Airway epithelial cell (primary cell): ENCODE measurements around the gene VASP. TPM values are rescaled to one million over a fixed set of nuclear protein-coding genes. Genes with fewer than 3 reads are reported as not detected.

Source experiments
- total RNA-seq: library from RNA; depleted of rRNA; stranded (reverse); fragments of >200 nt; gene quantifications from 2 replicates; pipeline ENCODE4 v1.2.3, GENCODE V29; 2015

VASP gene
- 130 and 137 TPM in 2 replicates for total RNA-seq

DNA sequence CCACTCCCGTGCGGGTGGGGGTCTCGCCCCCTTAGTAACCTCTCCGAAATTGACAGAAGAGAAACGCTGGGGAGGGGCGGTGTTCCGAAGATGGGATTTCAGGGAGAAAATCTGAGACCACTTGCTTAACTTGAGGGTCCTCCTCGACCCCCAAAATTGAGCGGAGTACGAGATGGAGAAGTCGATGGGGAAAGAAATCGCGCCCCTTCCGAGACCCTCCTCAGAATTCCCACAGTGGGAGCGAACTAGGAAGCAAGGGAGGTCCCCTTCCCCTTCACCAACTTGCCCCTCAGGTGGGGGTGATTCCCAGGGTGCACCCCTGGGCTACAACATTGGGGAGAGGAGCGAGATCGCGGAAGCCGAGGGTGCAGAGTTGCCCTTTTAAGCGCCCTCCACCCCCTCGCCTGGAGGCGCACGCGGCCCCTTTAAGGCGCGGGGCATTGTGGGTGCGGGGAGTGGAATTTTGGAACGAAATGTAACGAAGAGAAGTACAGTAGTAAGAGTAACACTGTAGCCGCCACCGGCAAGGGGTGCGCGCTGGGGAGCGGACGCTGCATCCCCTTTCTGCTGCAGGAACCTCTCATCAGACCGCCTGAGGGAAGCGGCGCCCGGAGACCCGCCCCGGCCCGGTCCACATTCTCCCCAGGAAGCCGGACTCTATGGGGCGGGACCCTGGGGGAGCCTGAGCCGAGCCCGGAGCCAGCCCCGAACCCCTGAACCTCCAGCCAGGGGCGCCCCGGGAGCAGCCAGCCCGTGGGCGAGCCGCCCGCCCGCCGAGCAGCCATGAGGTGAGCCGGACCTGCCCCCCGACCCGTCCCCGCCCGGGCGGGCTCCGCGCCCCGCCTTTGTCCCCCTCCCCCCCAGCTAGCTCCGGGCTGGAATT lies at the start of gene VASP:
Gene VASP (plus strand): TSS at position 491 of the 883 bp plus-strand sequence. CDS start 293 bp downstream, at position 784.

DNA sequence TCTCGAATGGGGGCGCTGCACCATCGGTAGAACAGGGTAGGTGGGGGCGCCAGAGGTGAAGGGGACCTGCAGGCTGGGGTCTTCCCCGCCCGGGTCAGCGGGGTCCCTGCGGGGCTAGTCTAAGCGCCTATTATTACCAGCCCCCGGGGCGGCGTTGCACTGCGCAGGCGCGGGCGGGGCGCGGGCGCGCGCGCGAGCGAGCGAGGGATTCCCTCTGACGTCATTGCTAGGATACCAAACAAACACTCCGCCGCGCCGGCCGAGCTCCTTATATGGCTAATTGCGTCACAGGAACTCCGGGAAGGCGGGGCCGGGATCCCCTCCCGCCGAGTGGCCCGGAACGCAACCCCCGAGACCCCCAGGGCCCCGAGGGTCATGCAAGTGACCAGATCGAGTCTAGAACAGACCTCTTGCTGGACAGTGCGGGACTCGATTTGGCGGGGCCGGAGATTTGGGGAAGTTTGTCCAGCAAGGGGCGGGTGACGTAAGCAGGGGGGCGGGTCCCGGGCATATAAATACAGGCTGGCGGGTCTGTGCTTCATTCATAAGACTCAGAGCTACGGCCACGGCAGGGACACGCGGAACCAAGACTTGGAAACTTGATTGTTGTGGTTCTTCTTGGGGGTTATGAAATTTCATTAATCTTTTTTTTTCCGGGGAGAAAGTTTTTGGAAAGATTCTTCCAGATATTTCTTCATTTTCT lies 39.7 kb upstream of the VASP start, which contains the start of gene FOSB:
Gene FOSB (plus strand): TSS at position 541 of the 703 bp plus-strand sequence. CDS start 591 bp downstream, outside the sequence.

DNA sequence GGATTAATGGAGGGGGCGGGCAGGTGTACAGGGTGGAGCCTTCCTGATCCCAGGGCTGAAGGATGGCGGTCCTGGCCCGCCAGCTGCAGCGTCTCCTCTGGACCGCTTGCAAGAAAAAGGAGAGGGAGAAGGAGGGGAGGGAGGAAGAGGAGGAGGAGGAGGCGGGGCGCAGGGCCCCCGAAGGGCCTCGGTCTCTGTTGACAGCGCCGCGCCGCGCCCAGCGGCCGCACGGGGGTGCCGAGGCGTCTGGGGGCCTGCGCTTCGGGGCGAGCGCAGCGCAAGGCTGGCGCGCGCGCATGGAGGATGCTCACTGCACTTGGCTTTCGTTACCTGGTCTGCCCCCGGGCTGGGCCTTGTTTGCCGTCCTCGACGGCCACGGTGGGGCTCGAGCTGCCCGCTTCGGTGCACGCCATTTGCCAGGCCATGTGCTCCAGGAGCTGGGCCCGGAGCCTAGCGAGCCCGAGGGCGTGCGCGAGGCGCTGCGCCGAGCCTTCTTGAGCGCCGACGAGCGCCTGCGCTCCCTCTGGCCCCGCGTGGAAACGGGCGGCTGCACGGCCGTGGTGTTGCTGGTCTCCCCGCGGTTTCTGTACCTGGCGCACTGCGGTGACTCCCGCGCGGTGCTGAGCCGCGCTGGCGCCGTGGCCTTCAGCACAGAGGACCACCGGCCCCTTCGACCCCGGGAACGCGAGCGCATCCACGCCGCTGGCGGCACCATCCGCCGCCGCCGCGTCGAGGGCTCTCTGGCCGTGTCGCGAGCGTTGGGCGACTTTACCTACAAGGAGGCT lies 8.7 kb upstream of the VASP start, which contains the start of gene PPM1N:
Gene PPM1N (plus strand): TSS at position 33 of the 785 bp plus-strand sequence. CDS start 30 bp downstream, at position 63.

Other genes with a start within 250 kb of the VASP start
- gene CKM, start 184.6 kb upstream of the VASP start, total RNA-seq: not detected in 2 replicates
- gene KLC3, start 166.7 kb upstream of the VASP start, total RNA-seq: 50.2 and 51.0 TPM in 2 replicates
- 22.2 and 24.0 TPM in 2 replicates for gene ERCC2, start 136.9 kb upstream of the VASP start, total RNA-seq
- 64.0 and 90.9 TPM in 2 replicates for gene PPP1R13L, start 102.4 kb upstream of the VASP start, total RNA-seq
- 14.9 and 15.9 TPM in 2 replicates for gene POLR1G, start 100.8 kb upstream of the VASP start, total RNA-seq
- gene ERCC1, start 83.6 kb upstream of the VASP start, total RNA-seq: 116 and 129 TPM in 2 replicates
- 17.5 and 19.0 TPM in 2 replicates for gene FOSB, start 39.5 kb upstream of the VASP start, total RNA-seq
- gene RTN2, start 10.4 kb upstream of the VASP start, total RNA-seq: 7.1 and 10.5 TPM in 2 replicates
- 3.0 and 3.9 TPM in 2 replicates for gene PPM1N, start 9.0 kb upstream of the VASP start, total RNA-seq
- gene OPA3, start 77.3 kb downstream of the VASP start, total RNA-seq: 11.7 and 13.1 TPM in 2 replicates
- not detected in 2 replicates for gene GPR4, start 94.7 kb downstream of the VASP start, total RNA-seq
- 54.8 and 64.7 TPM in 2 replicates for gene EML2, start 131.9 kb downstream of the VASP start, total RNA-seq
- 1.2 and 3.7 TPM in 2 replicates for gene GIPR, start 160.7 kb downstream of the VASP start, total RNA-seq
- 333 and 378 TPM in 2 replicates for gene SNRPD2, start 184.5 kb downstream of the VASP start, total RNA-seq
- 22.2 and 27.9 TPM in 2 replicates for gene QPCTL, start 185.2 kb downstream of the VASP start, total RNA-seq
- 15.8 and 19.8 TPM in 2 replicates for gene FBXO46, start 223.4 kb downstream of the VASP start, total RNA-seq
- not detected in 2 replicates for gene MEIOSIN, start 226.0 kb downstream of the VASP start, total RNA-seq